Measurements from ENCODE around the gene MME. TPM values are rescaled to one million over a fixed set of nuclear protein-coding genes. Genes with fewer than 3 reads are reported as not detected.

MME gene
- total and polyA plus RNA-seq, 2 of the 4 experiments (the other 2 are of a cell fraction), result 11.7 to 22.8 TPM

GRCh38 chr3:155169197-155169596, 89.1 kb downstream of the MME start:
- CTCF ChIA-PET, result no interaction called here
- no peak for DNase-seq
- no peaks in the 10 kb centered on the region for H3K27me3 ChIP-seq (ENCODE audit: control insufficient read depth, insufficient read depth, low read length)

More at GRCh38 chr3:155169197-155169596, 89.1 kb downstream of the MME start:
- H3K23ac ChIP-seq (ENCODE audit: low read depth, low read length), result no peak overlapping the region
- H3K9me3 ChIP-seq (ENCODE audit: control insufficient read depth, insufficient read depth, low read length), result no peaks in the 10 kb centered on the region
- H2BK5ac ChIP-seq (ENCODE audit: low read depth, low read length, poor library complexity, severe bottlenecking), result no peak overlapping the region
- no peak overlapping the region for H4K91ac ChIP-seq (ENCODE audit: insufficient read depth, low read depth, low read length)
- no peak overlapping the region for H2AK9ac ChIP-seq (replicated peaks; ENCODE audit: low read depth, low read length, poor library complexity)
- no peaks in the 10 kb centered on the region for H4K20me1 ChIP-seq (ENCODE audit: insufficient read depth, low read length)
- TF ChIP-seq SMC3 (IDR thresholded peaks at IDR 0.05; ENCODE audit: low read depth, low read length) (no peak), CEBPB (IDR thresholded peaks at IDR 0.05; ENCODE audit: low read depth, low read length) (no peak), RCOR1 (IDR thresholded peaks at IDR 0.05; ENCODE audit: insufficient replicate concordance, low read length) (no peak), USF2 (IDR thresholded peaks at IDR 0.05; ENCODE audit: low read depth, low read length) (no peak), BHLHE40 (IDR thresholded peaks at IDR 0.05; ENCODE audit: low read depth, low read length) (no peak), MAZ (IDR thresholded peaks at IDR 0.05; ENCODE audit: borderline replicate concordance, low read depth, low read length) (no peak), NFE2L2 (IDR thresholded peaks at IDR 0.05; ENCODE audit: low read depth, low read length) (no peak), CTCF (conservative IDR thresholded peaks at IDR 0.05; ENCODE audit: low read depth, low read length) (no peak), MAFK (IDR thresholded peaks at IDR 0.05; ENCODE audit: low read depth, low read length) (no peak), CHD1 (IDR thresholded peaks at IDR 0.05; ENCODE audit: low read depth, low read length) (no peak), RFX5 (IDR thresholded peaks at IDR 0.05; ENCODE audit: low read depth, low read length) (no peak), POLR2A (IDR thresholded peaks at IDR 0.05; ENCODE audit: low read depth, low read length) (no peak)
- TF ChIP-seq, protein P1, sequence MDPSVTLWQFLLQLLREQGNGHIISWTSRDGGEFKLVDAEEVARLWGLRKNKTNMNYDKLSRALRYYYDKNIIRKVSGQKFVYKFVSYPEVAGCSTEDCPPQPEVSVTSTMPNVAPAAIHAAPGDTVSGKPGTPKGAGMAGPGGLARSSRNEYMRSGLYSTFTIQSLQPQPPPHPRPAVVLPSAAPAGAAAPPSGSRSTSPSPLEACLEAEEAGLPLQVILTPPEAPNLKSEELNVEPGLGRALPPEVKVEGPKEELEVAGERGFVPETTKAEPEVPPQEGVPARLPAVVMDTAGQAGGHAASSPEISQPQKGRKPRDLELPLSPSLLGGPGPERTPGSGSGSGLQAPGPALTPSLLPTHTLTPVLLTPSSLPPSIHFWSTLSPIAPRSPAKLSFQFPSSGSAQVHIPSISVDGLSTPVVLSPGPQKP (IDR thresholded peaks at IDR 0.05; ENCODE audit: borderline replicate concordance, low read depth, low read length), result no peak
- no peaks in the 10 kb centered on the region for H3K9me1 ChIP-seq (ENCODE audit: insufficient read depth, low read length)
- BruUV-seq (replicated peaks), result no TSS peak
- H3K4ac ChIP-seq (ENCODE audit: low read depth, low read length), result no peak overlapping the region
- no peak overlapping the region for H2AFZ ChIP-seq (replicated peaks; ENCODE audit: low read length, poor library complexity)
- no peak overlapping the region for H2AK5ac ChIP-seq (ENCODE audit: low read depth, low read length)
- ATAC-seq (ENCODE audit: low read depth), result no peak
- WGBS, 2 experiments (ENCODE audit: extremely low coverage in 2 of 2, insufficient read length in 1 of 2), result no CpG with 5 or more reads among the region's 2 CpGs
- H3K9ac ChIP-seq (ENCODE audit: low read depth, low read length), result no peak overlapping the region
- H4K8ac ChIP-seq (ENCODE audit: low read depth in 2 of 2, low read length in 2 of 2), result no peak overlapping the region
- in situ Hi-C loops (cut with MboI; ENCODE audit: low sequenced_read_pairs), result no loop called here
- H3K56ac ChIP-seq (ENCODE audit: extremely low read depth, insufficient read depth, low read length), result no peak overlapping the region
- no peak overlapping the region for H3K18ac ChIP-seq (ENCODE audit: low read depth, low read length)
- H2BK20ac ChIP-seq (ENCODE audit: low read depth, low read length), result no peak overlapping the region
- intact Hi-C loops (cut with micrococcal nuclease), result no loop called here
- H3K4me3 ChIP-seq (ENCODE audit: insufficient read depth, low read depth, low read length), result no peak overlapping the region
- no peaks in the 10 kb centered on the region for H3K79me1 ChIP-seq (ENCODE audit: low read depth in 1 of 2, low read length in 2 of 2)
- H3K14ac ChIP-seq (replicated peaks; ENCODE audit: low read depth, low read length), result no peak overlapping the region
- peaks cover 2% of the 10 kb centered on the region; the same call in 1 of the 2 replicates for H3K36me3 ChIP-seq (ENCODE audit: control insufficient read depth, insufficient read depth, low read length)
- H2BK120ac ChIP-seq (ENCODE audit: low read depth, low read length), result no peak overlapping the region
- H3K4me2 ChIP-seq (ENCODE audit: low read depth, low read length), result no peak overlapping the region
- H2BK15ac ChIP-seq (ENCODE audit: low read depth, low read length), result no peak overlapping the region
- POLR2A ChIA-PET (ENCODE audit: unreplicated experiment), result no interaction called here
- no peak overlapping the region for H4K5ac ChIP-seq (ENCODE audit: low read depth, low read length)
- H3K4me1 ChIP-seq (ENCODE audit: control insufficient read depth, insufficient read depth, low read length), result no peaks in the 10 kb centered on the region
- dilution Hi-C loops (cut with HindIII; ENCODE audit: low sequenced_read_pairs, unreplicated experiment), result no loop called here
- H3K27ac ChIP-seq (ENCODE audit: insufficient read depth, low read length), result no peak overlapping the region
